HEK293 (cell line): Measurements from ENCODE around the gene MAN1C1.

ENCODE experiments used
- CTCF ChIA-PET: fragments of 350-600 bp; formaldehyde crosslinking; extraction: SDS; loops from one replicate; lab custom pipeline; 2021; ENCODE audit warnings: antibody characterized with exemption; lab: Yijun Ruan, JAX
- POLR2A ChIA-PET: fragments of 300-600 bp; formaldehyde crosslinking; extraction: SDS; loops from one replicate; lab custom pipeline; 2020; ENCODE audit warnings: antibody characterized with exemption, inconsistent platforms; lab: Yijun Ruan, JAX
- H3K27ac ChIP-seq: fragments of 200-500 bp; sonication (Bioruptor generic); 2 replicates; pipeline ENCODE4 v1.5.1; 2014; ENCODE audit warnings: low read depth, low read length, control low read depth, inconsistent platforms; ENCODE audit errors: extremely low read depth
- H3K36me3 ChIP-seq, 2 experiments: fragments of 200-500 bp in 1 of 2; sonication (Bioruptor generic) in 1 of 2; 1 replicate in 1 of 2; 2 replicates in 1 of 2; pipeline ENCODE4 v1.5.1; 2014 to 2017; ENCODE audit warnings: inconsistent platforms in 2 of 2, low read length in 2 of 2; ENCODE audit not compliant: control insufficient read depth in 2 of 2, insufficient read depth in 1 of 2
- H3K4me1 ChIP-seq: fragments of 200-500 bp; sonication (Bioruptor generic); 2 replicates; pipeline ENCODE4 v1.5.1; 2014; ENCODE audit warnings: mild to moderate bottlenecking, low read length, inconsistent platforms; ENCODE audit not compliant: control insufficient read depth, insufficient read depth
- H3K4me3 ChIP-seq: 2 replicates; pipeline ENCODE4 v1.5.1; 2011; ENCODE audit warnings: low read depth, mild to moderate bottlenecking, control low read depth, low read length, moderate library complexity
- H3K9me3 ChIP-seq: fragments of 200-500 bp; sonication (Bioruptor generic); 2 replicates; pipeline ENCODE4 v1.5.1; 2014; ENCODE audit warnings: low read depth, low read length, inconsistent platforms; ENCODE audit not compliant: control insufficient read depth, insufficient read depth
- AEBP2 ChIP-seq: fragments of 450-650 bp; formaldehyde crosslinking; IDR thresholded peaks from 2 replicates; pipeline ENCODE4 v1.5.1; 2016; ENCODE audit warnings: missing biosample characterization, missing genetic modification characterization, borderline replicate concordance
- BCL11A ChIP-seq: fragments of 450-650 bp; formaldehyde crosslinking; IDR thresholded peaks from 2 replicates; pipeline ENCODE4 v1.5.1; 2016; ENCODE audit warnings: low read depth, missing biosample characterization, missing genetic modification characterization
- CTCF ChIP-seq: fragments of 450-650 bp; formaldehyde crosslinking; IDR thresholded peaks from 2 replicates; pipeline ENCODE4 v1.5.1; 2016; ENCODE audit warnings: missing biosample characterization, missing genetic modification characterization
- HOXC10 ChIP-seq: sonication (generic); formaldehyde crosslinking; IDR thresholded peaks from 2 replicates; pipeline ENCODE4 v1.8.1; 2023; ENCODE audit warnings: mild to moderate bottlenecking, missing genetic modification reagents
- ZBTB11 ChIP-seq: fragments of 450-650 bp; formaldehyde crosslinking; conservative IDR thresholded peaks from 2 replicates; pipeline ENCODE4 v1.5.1; 2016; ENCODE audit warnings: low read depth, missing biosample characterization, missing genetic modification characterization
- ZBTB20 ChIP-seq: fragments of 450-650 bp; formaldehyde crosslinking; IDR thresholded peaks from 2 replicates; pipeline ENCODE4 v1.5.1; 2016; ENCODE audit warnings: missing biosample characterization, missing genetic modification characterization
- ZIC2 ChIP-seq: fragments of 450-650 bp; formaldehyde crosslinking; IDR thresholded peaks from 2 replicates; pipeline ENCODE4 v1.5.1; 2016; ENCODE audit warnings: missing biosample characterization, missing genetic modification characterization
- ZNF121 ChIP-seq: fragments of 450-650 bp; formaldehyde crosslinking; IDR thresholded peaks from 2 replicates; pipeline ENCODE4 v1.5.1; 2016; ENCODE audit warnings: missing biosample characterization, missing genetic modification characterization
- ZNF133 ChIP-seq: fragments of 450-650 bp; formaldehyde crosslinking; IDR thresholded peaks from 2 replicates; pipeline ENCODE4 v1.5.1; 2016; ENCODE audit warnings: missing biosample characterization, missing genetic modification characterization
- ZNF138 ChIP-seq: fragments of 450-650 bp; formaldehyde crosslinking; IDR thresholded peaks from 2 replicates; pipeline ENCODE4 v1.5.1; 2016; ENCODE audit warnings: missing biosample characterization, missing genetic modification characterization, borderline replicate concordance
- ZNF214 ChIP-seq: fragments of 450-650 bp; formaldehyde crosslinking; IDR thresholded peaks from 2 replicates; pipeline ENCODE4 v1.5.1; 2017; ENCODE audit warnings: missing biosample characterization, mild to moderate bottlenecking, missing genetic modification characterization, borderline replicate concordance
- ZNF266 ChIP-seq: fragments of 450-650 bp; formaldehyde crosslinking; IDR thresholded peaks from 2 replicates; pipeline ENCODE4 v1.5.1; 2016; ENCODE audit warnings: missing biosample characterization, missing genetic modification characterization, low read depth
- ZNF341 ChIP-seq: fragments of 450-650 bp; formaldehyde crosslinking; IDR thresholded peaks from 2 replicates; pipeline ENCODE4; 2016; ENCODE audit warnings: low read depth, missing biosample characterization, missing genetic modification characterization
- ZXDB ChIP-seq: fragments of 450-650 bp; formaldehyde crosslinking; IDR thresholded peaks from 2 replicates; pipeline ENCODE4 v1.5.1; 2016; ENCODE audit warnings: missing biosample characterization, missing genetic modification characterization

The MAN1C1 gene

GRCh38 chr1:25580927-25581326, 35.7 kb upstream of the MAN1C1 start:
- H3K36me3 ChIP-seq, result no peaks in the 10 kb centered on the region
- H3K27ac ChIP-seq, result no peak overlapping the region
- H3K9me3 ChIP-seq, result no peaks in the 10 kb centered on the region
- no peaks in the 10 kb centered on the region for H3K4me1 ChIP-seq
- ChIA-PET POLR2A (no interaction called here), CTCF (interaction anchor here (0.6 to 2.9 kb wide), 4 partner anchors 8 to 215 kb away, joined by 3 to 19 read pairs (median 4); no protein-coding TSS in a partner anchor)
- TF ChIP-seq ZNF341 (no peak), ZBTB20 (peak; percentile 82), ZNF266 (tag by site-specific recombination) (no peak), ZNF214 (no peak), AEBP2 (tag by site-specific recombination) (no peak), ZBTB11 (tag by site-specific recombination) (no peak), ZNF138 (tag by site-specific recombination) (no peak), BCL11A (tag by site-specific recombination) (no peak), CTCF (tag by site-specific recombination) (0 out of 2 replicates have a peak, but pooled peaks have one; percentile 22)
- no peak overlapping the region for H3K4me3 ChIP-seq

- no peak overlapping the region for H3K27ac ChIP-seq
- CTCF ChIA-PET, result interaction anchor here (2.9 kb wide), 1 partner anchor 9 kb away, joined by 19 read pairs; no protein-coding TSS in a partner anchor
- H3K4me3 ChIP-seq, result no peak overlapping the region
- H3K9me3 ChIP-seq, result no peaks in the 10 kb centered on the region
- H3K36me3 ChIP-seq, result no peaks in the 10 kb centered on the region
- TF ChIP-seq ZIC2 (0 out of 2 replicates have a peak, but pooled peaks have one; percentile 1), HOXC10 (CRISPR knock-in tag) (no peak)
- POLR2A ChIA-PET, result interaction anchor here (1.0 kb wide), 1 partner anchor 235 kb away, joined by 3 read pairs; no protein-coding TSS in a partner anchor
- H3K4me1 ChIP-seq, result no peaks in the 10 kb centered on the region
These were observed 34.8 kb upstream of the MAN1C1 start for GRCh38 chr1:25581764-25582163.

GRCh38 chr1:25583519-25584370, 32.8 kb upstream of the MAN1C1 start:
- Histone ChIP-seq H3K4me1 (no peaks in the 10 kb centered on the region), H3K27ac (no peak overlapping the region), H3K4me3 (no peak overlapping the region), H3K36me3 (no peaks in the 10 kb centered on the region)
- CTCF ChIA-PET, result interaction anchor here (0.6 to 2.9 kb wide), 2 partner anchors 11 to 18 kb away, joined by 3 to 19 read pairs; no protein-coding TSS in a partner anchor
- POLR2A ChIA-PET, result no interaction called here
- TF ChIP-seq ZIC2 (no peak), ZXDB (tag by site-specific recombination) (no peak), ZNF121 (tag by site-specific recombination) (no peak), ZNF133 (peak; percentile 99)
- TF ChIP-seq, all 188 proteins: peak for 1
- no peaks in the 10 kb centered on the region for H3K9me3 ChIP-seq
